HepG2 (cell line): ENCODE measurements around the gene CMIP. TPM values are rescaled to one million over a fixed set of nuclear protein-coding genes. Genes with fewer than 3 reads are reported as not detected.

Source experiments
- AGO1 ChIP-seq: fragments of 200-400 bp; formaldehyde crosslinking; IDR thresholded peaks from 2 replicates; pipeline ENCODE4 v1.6.1; 2017; ENCODE audit warnings: mild to moderate bottlenecking, low read depth, low read length, moderate library complexity; ENCODE audit not compliant: poor library complexity, severe bottlenecking
- CCDC6 ChIP-seq: sonication (generic); formaldehyde crosslinking; IDR thresholded peaks from 2 replicates; pipeline ENCODE4 v1.8.1; 2022; ENCODE audit warnings: mild to moderate bottlenecking, missing genetic modification reagents, moderate library complexity
- CEBPG ChIP-seq: IDR thresholded peaks from 2 replicates; pipeline ENCODE4 v1.6.1; 2016
- DMAP1 ChIP-seq: IDR thresholded peaks from 2 replicates; pipeline ENCODE4 v1.6.1; 2016
- GTF3A ChIP-seq: sonication (generic); formaldehyde crosslinking; conservative IDR thresholded peaks from 2 replicates; pipeline ENCODE4 v1.4.0; 2020; ENCODE audit warnings: mild to moderate bottlenecking, missing genetic modification reagents
- HNRNPH1 ChIP-seq: fragments of 200-400 bp; formaldehyde crosslinking; optimal IDR thresholded peaks from 2 replicates; pipeline ENCODE3; 2017; ENCODE audit warnings: mild to moderate bottlenecking, low read depth, low read length
- HOXD1 ChIP-seq: sonication (generic); formaldehyde crosslinking; IDR thresholded peaks from 2 replicates; pipeline ENCODE4 v1.5.0; 2020; ENCODE audit warnings: missing genetic modification reagents
- KLF9 ChIP-seq: IDR thresholded peaks from 2 replicates; pipeline ENCODE4 v1.6.1; 2016; ENCODE audit warnings: low read depth
- MAFK ChIP-seq, 2 experiments: IDR thresholded peaks in 1 of 2; conservative IDR thresholded peaks in 1 of 2; 2 replicates each; pipeline ENCODE4 v1.6.1; 2011; ENCODE audit warnings: improper control_type of control experiment in 2 of 2, low read length in 2 of 2
- MTF2 ChIP-seq: sonication (generic); formaldehyde crosslinking; IDR thresholded peaks from 2 replicates; pipeline ENCODE4 v1.5.0; 2020; ENCODE audit warnings: missing genetic modification reagents, borderline replicate concordance
- MYC ChIP-seq: sonication (generic); formaldehyde crosslinking; IDR thresholded peaks from 2 replicates; pipeline ENCODE4 v1.9.0; 2021; ENCODE audit warnings: missing genetic modification reagents, borderline replicate concordance
- NCOA1 ChIP-seq: sonication (generic); formaldehyde crosslinking; IDR thresholded peaks from 2 replicates; pipeline ENCODE4 v1.9.0; 2021; ENCODE audit warnings: missing genetic modification reagents
- RFX1 ChIP-seq: fragments of 450-650 bp; IDR thresholded peaks from 2 replicates; pipeline ENCODE4 v1.6.1; 2017
- ZMYM2 ChIP-seq: sonication (generic); formaldehyde crosslinking; IDR thresholded peaks from 2 replicates; pipeline ENCODE4 v1.8.0; 2022; ENCODE audit warnings: mild to moderate bottlenecking, missing genetic modification reagents
- ZNF460 ChIP-seq: sonication (generic); formaldehyde crosslinking; IDR thresholded peaks from 2 replicates; pipeline ENCODE4 v1.5.1; 2020; ENCODE audit warnings: missing genetic modification reagents, mild to moderate bottlenecking, borderline replicate concordance
- ZNF816 ChIP-seq: sonication (generic); formaldehyde crosslinking; IDR thresholded peaks from 2 replicates; pipeline ENCODE4 v1.8.0; 2022; ENCODE audit warnings: missing genetic modification reagents, mild to moderate bottlenecking, borderline replicate concordance
- polyA plus RNA-seq, 8 experiments: library from polyadenylated mRNA; depleted of rRNA in 3 of 8; stranded (reverse) in 7 of 8; unstranded in 1 of 8; fragments of >200 nt; fragmentation: Illumina TruSeq in 4 of 8; extraction: Trizol in 4 of 8; gene quantifications; 2 replicates each; pipeline versions ENCODE4 v1.2.1 to v1.2.3, GENCODE V29; 2011 to 2016; ENCODE audit warnings: low read depth in 4 of 8, missing spikeins in 1 of 8, mixed read lengths in 1 of 8; ENCODE audit not compliant: insufficient read depth in 1 of 8
- total RNA-seq, 5 experiments: library from RNA; depleted of rRNA; stranded (reverse); fragments of >200 nt; fragmentation: Illumina TruSeq; extraction: Trizol; gene quantifications; 2 replicates each; pipeline ENCODE4 v1.2.3, GENCODE V29; 2016; ENCODE audit warnings: low read depth in 1 of 5
- TF ChIP-seq, protein P1 (sequence below): sonication (generic); formaldehyde crosslinking; IDR thresholded peaks from 2 replicates; pipeline ENCODE4 v1.4.0; 2020; ENCODE audit warnings: missing genetic modification reagents
- TF ChIP-seq, protein P2 (sequence below): sonication (generic); formaldehyde crosslinking; IDR thresholded peaks from 2 replicates; pipeline ENCODE4 v1.4.0; 2020; ENCODE audit warnings: missing genetic modification reagents
- TF ChIP-seq, protein P3 (sequence below): sonication (generic); formaldehyde crosslinking; IDR thresholded peaks from 2 replicates; pipeline ENCODE4 v1.5.0; 2020; ENCODE audit warnings: missing genetic modification reagents
- TF ChIP-seq, protein P4 (sequence below): sonication (generic); formaldehyde crosslinking; IDR thresholded peaks from 2 replicates; pipeline ENCODE4 v1.5.1; 2020; ENCODE audit warnings: missing genetic modification reagents, mild to moderate bottlenecking, borderline replicate concordance
- TF ChIP-seq, protein P5 (sequence below): sonication (generic); formaldehyde crosslinking; IDR thresholded peaks from 2 replicates; pipeline ENCODE4 v1.5.0; 2020; ENCODE audit warnings: mild to moderate bottlenecking, missing genetic modification reagents

CMIP gene
- total and polyA plus RNA-seq, 2 of the 13 experiments (the other 11 are each of a cell fraction or from before 2014, with no cell fraction given), result 10.9 to 18.1 TPM

DNA sequence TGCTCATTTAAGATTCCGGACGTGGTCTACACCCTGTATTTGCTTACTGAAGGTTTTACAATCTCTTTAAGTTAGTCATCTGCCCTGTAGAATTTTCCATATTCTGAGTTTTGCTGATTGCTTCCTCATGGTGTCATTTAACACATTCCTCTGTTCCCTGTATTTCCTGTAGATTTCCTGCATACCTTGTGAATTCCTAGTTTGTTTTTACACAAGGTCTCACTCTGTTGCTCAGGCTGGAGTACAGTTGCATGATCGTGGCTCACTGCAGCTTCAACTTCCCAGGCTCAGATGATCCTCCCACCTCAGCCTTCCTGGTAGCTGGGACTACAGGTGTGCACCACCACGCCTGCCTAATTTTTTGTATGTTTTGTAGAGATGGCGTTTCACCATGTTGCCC is 66.8 kb downstream of the CMIP start (continued):
- TF ChIP-seq, protein P1, sequence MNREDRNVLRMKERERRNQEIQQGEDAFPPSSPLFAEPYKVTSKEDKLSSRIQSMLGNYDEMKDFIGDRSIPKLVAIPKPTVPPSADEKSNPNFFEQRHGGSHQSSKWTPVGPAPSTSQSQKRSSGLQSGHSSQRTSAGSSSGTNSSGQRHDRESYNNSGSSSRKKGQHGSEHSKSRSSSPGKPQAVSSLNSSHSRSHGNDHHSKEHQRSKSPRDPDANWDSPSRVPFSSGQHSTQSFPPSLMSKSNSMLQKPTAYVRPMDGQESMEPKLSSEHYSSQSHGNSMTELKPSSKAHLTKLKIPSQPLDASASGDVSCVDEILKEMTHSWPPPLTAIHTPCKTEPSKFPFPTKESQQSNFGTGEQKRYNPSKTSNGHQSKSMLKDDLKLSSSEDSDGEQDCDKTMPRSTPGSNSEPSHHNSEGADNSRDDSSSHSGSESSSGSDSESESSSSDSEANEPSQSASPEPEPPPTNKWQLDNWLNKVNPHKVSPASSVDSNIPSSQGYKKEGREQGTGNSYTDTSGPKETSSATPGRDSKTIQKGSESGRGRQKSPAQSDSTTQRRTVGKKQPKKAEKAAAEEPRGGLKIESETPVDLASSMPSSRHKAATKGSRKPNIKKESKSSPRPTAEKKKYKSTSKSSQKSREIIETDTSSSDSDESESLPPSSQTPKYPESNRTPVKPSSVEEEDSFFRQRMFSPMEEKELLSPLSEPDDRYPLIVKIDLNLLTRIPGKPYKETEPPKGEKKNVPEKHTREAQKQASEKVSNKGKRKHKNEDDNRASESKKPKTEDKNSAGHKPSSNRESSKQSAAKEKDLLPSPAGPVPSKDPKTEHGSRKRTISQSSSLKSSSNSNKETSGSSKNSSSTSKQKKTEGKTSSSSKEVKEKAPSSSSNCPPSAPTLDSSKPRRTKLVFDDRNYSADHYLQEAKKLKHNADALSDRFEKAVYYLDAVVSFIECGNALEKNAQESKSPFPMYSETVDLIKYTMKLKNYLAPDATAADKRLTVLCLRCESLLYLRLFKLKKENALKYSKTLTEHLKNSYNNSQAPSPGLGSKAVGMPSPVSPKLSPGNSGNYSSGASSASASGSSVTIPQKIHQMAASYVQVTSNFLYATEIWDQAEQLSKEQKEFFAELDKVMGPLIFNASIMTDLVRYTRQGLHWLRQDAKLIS, result no peak
- peak; percentile 54 for TF ChIP-seq CEBPG
- TF ChIP-seq, protein P2, sequence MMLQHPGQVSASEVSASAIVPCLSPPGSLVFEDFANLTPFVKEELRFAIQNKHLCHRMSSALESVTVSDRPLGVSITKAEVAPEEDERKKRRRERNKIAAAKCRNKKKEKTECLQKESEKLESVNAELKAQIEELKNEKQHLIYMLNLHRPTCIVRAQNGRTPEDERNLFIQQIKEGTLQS, result no peak
- peak; percentile 86 for TF ChIP-seq ZNF460
- TF ChIP-seq CCDC6 (CRISPR knock-in tag), result no peak
- no peak for TF ChIP-seq KLF9
- TF ChIP-seq MTF2, result no peak
- TF ChIP-seq HNRNPH1, result no peak
- TF ChIP-seq, protein P3, sequence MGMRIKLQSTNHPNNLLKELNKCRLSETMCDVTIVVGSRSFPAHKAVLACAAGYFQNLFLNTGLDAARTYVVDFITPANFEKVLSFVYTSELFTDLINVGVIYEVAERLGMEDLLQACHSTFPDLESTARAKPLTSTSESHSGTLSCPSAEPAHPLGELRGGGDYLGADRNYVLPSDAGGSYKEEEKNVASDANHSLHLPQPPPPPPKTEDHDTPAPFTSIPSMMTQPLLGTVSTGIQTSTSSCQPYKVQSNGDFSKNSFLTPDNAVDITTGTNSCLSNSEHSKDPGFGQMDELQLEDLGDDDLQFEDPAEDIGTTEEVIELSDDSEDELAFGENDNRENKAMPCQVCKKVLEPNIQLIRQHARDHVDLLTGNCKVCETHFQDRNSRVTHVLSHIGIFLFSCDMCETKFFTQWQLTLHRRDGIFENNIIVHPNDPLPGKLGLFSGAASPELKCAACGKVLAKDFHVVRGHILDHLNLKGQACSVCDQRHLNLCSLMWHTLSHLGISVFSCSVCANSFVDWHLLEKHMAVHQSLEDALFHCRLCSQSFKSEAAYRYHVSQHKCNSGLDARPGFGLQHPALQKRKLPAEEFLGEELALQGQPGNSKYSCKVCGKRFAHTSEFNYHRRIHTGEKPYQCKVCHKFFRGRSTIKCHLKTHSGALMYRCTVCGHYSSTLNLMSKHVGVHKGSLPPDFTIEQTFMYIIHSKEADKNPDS (CRISPR knock-in tag), result no peak
- 0 out of 2 replicates have a peak, but pooled peaks have one; percentile 56 for TF ChIP-seq ZMYM2 (CRISPR knock-in tag)
- TF ChIP-seq RFX1, result no peak
- no peak for TF ChIP-seq HOXD1 (CRISPR knock-in tag)
- no peak for TF ChIP-seq MYC (CRISPR knock-in tag)
- no peak for TF ChIP-seq AGO1
- no peak for TF ChIP-seq NCOA1 (CRISPR knock-in tag)
- 0 out of 2 replicates have a peak, but pooled peaks have one; percentile 37 for TF ChIP-seq GTF3A
- TF ChIP-seq DMAP1 (CRISPR knock-in tag), result no peak
- TF ChIP-seq, protein P4, sequence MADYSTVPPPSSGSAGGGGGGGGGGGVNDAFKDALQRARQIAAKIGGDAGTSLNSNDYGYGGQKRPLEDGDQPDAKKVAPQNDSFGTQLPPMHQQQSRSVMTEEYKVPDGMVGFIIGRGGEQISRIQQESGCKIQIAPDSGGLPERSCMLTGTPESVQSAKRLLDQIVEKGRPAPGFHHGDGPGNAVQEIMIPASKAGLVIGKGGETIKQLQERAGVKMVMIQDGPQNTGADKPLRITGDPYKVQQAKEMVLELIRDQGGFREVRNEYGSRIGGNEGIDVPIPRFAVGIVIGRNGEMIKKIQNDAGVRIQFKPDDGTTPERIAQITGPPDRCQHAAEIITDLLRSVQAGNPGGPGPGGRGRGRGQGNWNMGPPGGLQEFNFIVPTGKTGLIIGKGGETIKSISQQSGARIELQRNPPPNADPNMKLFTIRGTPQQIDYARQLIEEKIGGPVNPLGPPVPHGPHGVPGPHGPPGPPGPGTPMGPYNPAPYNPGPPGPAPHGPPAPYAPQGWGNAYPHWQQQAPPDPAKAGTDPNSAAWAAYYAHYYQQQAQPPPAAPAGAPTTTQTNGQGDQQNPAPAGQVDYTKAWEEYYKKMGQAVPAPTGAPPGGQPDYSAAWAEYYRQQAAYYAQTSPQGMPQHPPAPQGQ (CRISPR knock-in tag), result no peak
- TF ChIP-seq, protein P5, sequence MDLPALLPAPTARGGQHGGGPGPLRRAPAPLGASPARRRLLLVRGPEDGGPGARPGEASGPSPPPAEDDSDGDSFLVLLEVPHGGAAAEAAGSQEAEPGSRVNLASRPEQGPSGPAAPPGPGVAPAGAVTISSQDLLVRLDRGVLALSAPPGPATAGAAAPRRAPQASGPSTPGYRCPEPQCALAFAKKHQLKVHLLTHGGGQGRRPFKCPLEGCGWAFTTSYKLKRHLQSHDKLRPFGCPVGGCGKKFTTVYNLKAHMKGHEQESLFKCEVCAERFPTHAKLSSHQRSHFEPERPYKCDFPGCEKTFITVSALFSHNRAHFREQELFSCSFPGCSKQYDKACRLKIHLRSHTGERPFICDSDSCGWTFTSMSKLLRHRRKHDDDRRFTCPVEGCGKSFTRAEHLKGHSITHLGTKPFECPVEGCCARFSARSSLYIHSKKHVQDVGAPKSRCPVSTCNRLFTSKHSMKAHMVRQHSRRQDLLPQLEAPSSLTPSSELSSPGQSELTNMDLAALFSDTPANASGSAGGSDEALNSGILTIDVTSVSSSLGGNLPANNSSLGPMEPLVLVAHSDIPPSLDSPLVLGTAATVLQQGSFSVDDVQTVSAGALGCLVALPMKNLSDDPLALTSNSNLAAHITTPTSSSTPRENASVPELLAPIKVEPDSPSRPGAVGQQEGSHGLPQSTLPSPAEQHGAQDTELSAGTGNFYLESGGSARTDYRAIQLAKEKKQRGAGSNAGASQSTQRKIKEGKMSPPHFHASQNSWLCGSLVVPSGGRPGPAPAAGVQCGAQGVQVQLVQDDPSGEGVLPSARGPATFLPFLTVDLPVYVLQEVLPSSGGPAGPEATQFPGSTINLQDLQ, result no peak
- peak; percentile 32 to 41; a peak in 1 of 4 replicates for TF ChIP-seq MAFK (conservative IDR thresholded peaks at IDR 0.05 in 1 of 2, IDR thresholded peaks at IDR 0.05 in 1 of 2; ENCODE audit: low read length in 2 of 2)
- TF ChIP-seq ZNF816 (CRISPR knock-in tag), result no peak
